HCT116 (cell line): ENCODE data around the gene ZDHHC9. TPM values are rescaled to one million over a fixed set of nuclear protein-coding genes. Genes with fewer than 3 reads are reported as not detected.

Experiments used
- ATAC-seq: fragments of 200-7000 bp; cut with Tn5 transposase; 2 replicates; pipeline ENCODE4 v1.9.1; 2020; ENCODE audit warnings: mild to moderate bottlenecking, moderate library complexity
- BruUV-seq: library from RNA; stranded (reverse); fragments of 400-500 nt; replicated peaks from 2 replicates; lab custom pipeline; 2021; lab: Mats Ljungman, UMichigan
- CTCF ChIA-PET: fragments of 300-600 bp; sonication (Branson Sonifier 250); formaldehyde crosslinking; loops from one replicate; lab custom pipeline; 2021; ENCODE audit warnings: antibody characterized with exemption; lab: Charles Lee
- POLR2A ChIA-PET: fragments of 300-600, 350-600 bp; sonication (Branson Sonifier 250); formaldehyde crosslinking; loops from one replicate; lab custom pipeline; 2021; ENCODE audit warnings: antibody characterized with exemption; lab: Charles Lee
- RAD21 ChIA-PET, 2 experiments: fragments of 300-600 bp; sonication (Branson Sonifier 250); formaldehyde crosslinking; loops; one replicate each; lab custom pipeline; 2023; ENCODE audit warnings: low total read pairs in 2 of 2; ENCODE audit not compliant: uncharacterized antibody in 2 of 2, unreplicated experiment in 2 of 2, low non-redundant PET in 1 of 2; lab: Charles Lee
- DNase-seq: peaks from one replicate; pipeline ENCODE4 v3.0.0-alpha.2; 2010; ENCODE audit warnings: low read depth, low spot score
- H2AFZ ChIP-seq: fragments of 200-600 bp; shearing (Covaris generic), sonication (generic); 2 replicates; pipeline ENCODE4 v1.6.1; 2017; ENCODE audit warnings: low read depth, mixed run types, mixed read lengths, antibody characterized with exemption, low read length; ENCODE audit not compliant: poor library complexity, severe bottlenecking
- H3K27ac ChIP-seq: 2 replicates; pipeline ENCODE4 v1.5.1; 2012; ENCODE audit warnings: low read depth, low read length
- H3K27me3 ChIP-seq: fragments of 200-600 bp; sonication (generic); 2 replicates; pipeline ENCODE4 v1.6.1; 2016; ENCODE audit warnings: mixed run types, low read length, mixed read lengths; ENCODE audit not compliant: insufficient read depth
- H3K36me3 ChIP-seq, 2 experiments: fragments of 200-500 bp in 1 of 2; fragments of 200-600 bp in 1 of 2; sonication (Bioruptor generic) in 1 of 2; sonication (generic) in 1 of 2; 2 replicates each; pipeline versions ENCODE4 v1.5.1 to v1.6.1; 2014 to 2016; ENCODE audit warnings: low read length in 2 of 2, inconsistent platforms in 1 of 2, mixed read lengths in 1 of 2, mixed run types in 1 of 2; ENCODE audit not compliant: insufficient read depth in 2 of 2, control insufficient read depth in 1 of 2
- H3K4me1 ChIP-seq, 2 experiments: fragments of 200-600 bp in 1 of 2; sonication (generic) in 1 of 2; 2 replicates each; pipeline versions ENCODE4 v1.5.1 to v1.6.1; 2012 to 2017; ENCODE audit warnings: low read length in 2 of 2, inconsistent platforms in 1 of 2, mild to moderate bottlenecking in 1 of 2, mixed read lengths in 1 of 2, mixed run types in 1 of 2, moderate library complexity in 1 of 2; ENCODE audit not compliant: insufficient read depth in 2 of 2, control insufficient read depth in 1 of 2
- H3K4me2 ChIP-seq: fragments of 200-600 bp; sonication (generic); 2 replicates; pipeline ENCODE4 v1.6.1; 2017; ENCODE audit warnings: mixed run types, low read length, mixed read lengths
- H3K4me3 ChIP-seq, 2 experiments: fragments of 200-600 bp in 1 of 2; sonication (generic) in 1 of 2; replicated peaks in 1 of 2; 2 replicates each; pipeline ENCODE4 v1.5.1; 2011 to 2016; ENCODE audit warnings: low read length in 2 of 2, control low read depth in 1 of 2, low read depth in 1 of 2, mild to moderate bottlenecking in 1 of 2, mixed read lengths in 1 of 2, mixed run types in 1 of 2
- H3K79me2 ChIP-seq: fragments of 200-600 bp; sonication (generic); 2 replicates; pipeline ENCODE4 v1.6.1; 2017; ENCODE audit warnings: mild to moderate bottlenecking, mixed run types, low read length, moderate library complexity, mixed read lengths; ENCODE audit not compliant: insufficient read depth
- H3K9ac ChIP-seq: fragments of 200-600 bp; sonication (generic); 2 replicates; pipeline ENCODE4 v1.6.1; 2016; ENCODE audit warnings: low read length, mixed read lengths
- H3K9me2 ChIP-seq: fragments of 200-600 bp; sonication (generic), shearing (Covaris generic); 2 replicates; pipeline ENCODE4 v1.6.1; 2017; ENCODE audit warnings: mixed run types, mild to moderate bottlenecking, moderate library complexity; ENCODE audit not compliant: insufficient read depth
- H3K9me3 ChIP-seq, 2 experiments: fragments of 200-500 bp in 1 of 2; fragments of 200-600 bp in 1 of 2; sonication (Bioruptor generic) in 1 of 2; sonication (generic) in 1 of 2; 2 replicates each; pipeline ENCODE4 v1.6.1; 2014 to 2017; ENCODE audit warnings: low read length in 2 of 2, mixed read lengths in 2 of 2, inconsistent platforms in 1 of 2, low read depth in 1 of 2, mild to moderate bottlenecking in 1 of 2, mixed run types in 1 of 2, moderate library complexity in 1 of 2; ENCODE audit not compliant: control insufficient read depth in 1 of 2, insufficient read depth in 1 of 2
- H4K20me1 ChIP-seq: fragments of 200-600 bp; sonication (generic), shearing (Covaris generic); 2 replicates; pipeline ENCODE4 v1.6.1; 2017; ENCODE audit warnings: mixed run types, mild to moderate bottlenecking, moderate library complexity; ENCODE audit not compliant: insufficient read depth
- CEBPB ChIP-seq: IDR thresholded peaks from 2 replicates; pipeline ENCODE4 v1.6.1; 2012; ENCODE audit warnings: low read depth
- ELF1 ChIP-seq: IDR thresholded peaks from 2 replicates; pipeline ENCODE4 v1.6.1; 2012; ENCODE audit warnings: low read depth, borderline replicate concordance
- POLR2A ChIP-seq: IDR thresholded peaks from 2 replicates; pipeline ENCODE4 v1.7.0; 2011; ENCODE audit warnings: borderline replicate concordance; ENCODE audit not compliant: insufficient read depth, insufficient read length; ENCODE audit errors: extremely low read depth
- SIN3A ChIP-seq: IDR thresholded peaks from 2 replicates; pipeline ENCODE4 v1.6.1; 2012; ENCODE audit warnings: low read depth
- SP1 ChIP-seq: IDR thresholded peaks from 2 replicates; pipeline ENCODE4 v1.6.1; 2012; ENCODE audit warnings: low read depth
- SRF ChIP-seq: IDR thresholded peaks from 2 replicates; pipeline ENCODE4 v1.6.1; 2012; ENCODE audit warnings: low read depth
- TCF7L2 ChIP-seq: IDR thresholded peaks from 2 replicates; pipeline ENCODE4 v1.7.0; 2011; ENCODE audit warnings: borderline replicate concordance, inconsistent platforms; ENCODE audit not compliant: insufficient read depth, insufficient read length; ENCODE audit errors: extremely low read depth
- ZFX ChIP-seq: fragments of 450-650 bp; IDR thresholded peaks from 2 replicates; pipeline ENCODE4 v1.6.1; 2017
- intact Hi-C: fragments of 100-400 bp; cut with micrococcal nuclease; formaldehyde crosslinking; loops from 2 replicates; pipeline ENCODE4 v1.10.0; 2022
- total RNA-seq: library from RNA; stranded (reverse); gene quantifications from one replicate; pipeline ENCODE4 v1.2.1, GENCODE V29; 2021; ENCODE audit not compliant: unreplicated experiment
- TF ChIP-seq, protein P1 (sequence below): IDR thresholded peaks from 2 replicates; pipeline ENCODE4 v1.6.1; 2012; ENCODE audit warnings: low read depth
- TF ChIP-seq, protein P2 (sequence below): IDR thresholded peaks from 2 replicates; pipeline ENCODE4 v1.6.1; 2012
- TF ChIP-seq, protein P3 (sequence below), 3 experiments: fragments of 200-600 bp in 1 of 3; sonication (generic) in 1 of 3; IDR thresholded peaks in 2 of 3; conservative IDR thresholded peaks in 1 of 3; 2 replicates each; pipeline ENCODE4 v1.5.1; 2012 to 2017; ENCODE audit warnings: low read depth in 2 of 3, low read length in 2 of 3, antibody characterized with exemption in 1 of 3, borderline replicate concordance in 1 of 3, control low read depth in 1 of 3, mild to moderate bottlenecking in 1 of 3, mixed read lengths in 1 of 3, mixed run types in 1 of 3, moderate library complexity in 1 of 3; ENCODE audit not compliant: insufficient read depth in 1 of 3

The ZDHHC9 gene
- total RNA-seq, 1 experiment from 2014 or later: 18.9 TPM

DNA sequence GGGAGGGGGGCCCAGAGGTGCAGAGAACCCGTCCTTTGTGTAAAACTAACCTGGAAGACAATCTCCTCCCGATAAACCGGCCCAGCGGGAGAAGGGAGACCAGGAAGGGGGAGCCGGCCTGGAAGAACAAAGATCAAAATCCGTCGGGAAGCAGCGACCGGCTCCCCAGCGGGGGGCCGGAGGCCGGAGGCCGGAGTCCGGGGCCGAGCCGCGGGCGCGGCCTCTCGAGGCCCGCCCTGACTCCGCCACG lies 552 bp downstream of the ZDHHC9 start:
- peak overlapping the region; percentile 51 for H3K27ac ChIP-seq
- peaks cover 4 to 32% of the 10 kb centered on the region in 2 experiments; a peak in 2 of 4 replicates for H3K4me1 ChIP-seq
- intact Hi-C loops: no loop called here

DNA sequence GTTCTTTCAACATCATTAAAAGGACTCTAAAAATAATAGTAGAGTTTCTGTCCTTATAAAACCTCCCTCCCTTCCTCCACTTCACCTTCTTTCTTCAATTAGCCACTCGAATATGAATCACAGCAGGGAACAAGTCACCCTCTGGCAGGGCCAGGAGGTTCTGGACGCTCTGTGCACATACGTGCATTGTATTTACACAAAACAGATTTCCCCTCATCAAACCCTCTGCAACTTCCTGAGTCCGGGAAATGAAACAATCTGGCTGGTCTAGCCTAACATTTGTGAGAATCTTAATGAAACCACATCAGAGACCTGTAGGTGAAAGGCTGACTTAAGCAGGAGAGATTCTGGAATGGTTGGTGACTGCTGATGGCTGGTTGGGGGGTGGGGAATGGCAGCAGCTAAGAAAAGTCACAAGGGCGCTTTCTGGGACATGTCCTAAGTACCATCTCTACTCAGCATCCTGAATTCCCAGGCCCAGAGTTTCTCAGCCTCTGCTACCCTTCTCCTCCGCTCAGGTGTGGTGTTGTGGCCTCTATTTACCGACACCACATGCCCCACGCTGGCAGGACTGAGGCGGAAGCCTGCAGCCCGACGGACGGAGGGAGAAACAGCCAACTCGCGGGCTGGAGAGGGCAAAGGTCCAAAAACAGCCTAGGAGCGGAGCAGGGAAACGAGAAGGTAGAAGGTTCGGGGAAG lies 1.0 kb downstream of the ZDHHC9 start:
- H3K27me3 ChIP-seq: no peaks in the 10 kb centered on the region
- H4K20me1 ChIP-seq: no peaks in the 10 kb centered on the region
- no peaks in the 10 kb centered on the region for H3K36me3 ChIP-seq
- H3K9ac ChIP-seq: peak overlapping the region; percentile 70
- no peaks in the 10 kb centered on the region for H3K9me3 ChIP-seq
- CTCF ChIA-PET: no interaction called here
- intact Hi-C loops: no loop called here
- peak overlapping the region; percentile 62 to 70 for H3K4me3 ChIP-seq
- BruUV-seq: TSS peak; percentile 35
- no peaks in the 10 kb centered on the region for H3K9me2 ChIP-seq
- RAD21 ChIA-PET: no interaction called here
- peaks cover 4 to 32% of the 10 kb centered on the region in 2 experiments; a peak in 2 of 4 replicates for H3K4me1 ChIP-seq
- peak overlapping the region; percentile 51 for H3K27ac ChIP-seq
- peak overlapping the region; percentile 84 for H3K4me2 ChIP-seq
- H2AFZ ChIP-seq: no peak overlapping the region
- POLR2A ChIA-PET: no interaction called here
- ATAC-seq (peak; percentile 8), DNase-seq (no peak)
- H3K79me2 ChIP-seq: peaks cover 9% of the 10 kb centered on the region; the same call in 1 of the 2 replicates
- TF ChIP-seq, protein P1, sequence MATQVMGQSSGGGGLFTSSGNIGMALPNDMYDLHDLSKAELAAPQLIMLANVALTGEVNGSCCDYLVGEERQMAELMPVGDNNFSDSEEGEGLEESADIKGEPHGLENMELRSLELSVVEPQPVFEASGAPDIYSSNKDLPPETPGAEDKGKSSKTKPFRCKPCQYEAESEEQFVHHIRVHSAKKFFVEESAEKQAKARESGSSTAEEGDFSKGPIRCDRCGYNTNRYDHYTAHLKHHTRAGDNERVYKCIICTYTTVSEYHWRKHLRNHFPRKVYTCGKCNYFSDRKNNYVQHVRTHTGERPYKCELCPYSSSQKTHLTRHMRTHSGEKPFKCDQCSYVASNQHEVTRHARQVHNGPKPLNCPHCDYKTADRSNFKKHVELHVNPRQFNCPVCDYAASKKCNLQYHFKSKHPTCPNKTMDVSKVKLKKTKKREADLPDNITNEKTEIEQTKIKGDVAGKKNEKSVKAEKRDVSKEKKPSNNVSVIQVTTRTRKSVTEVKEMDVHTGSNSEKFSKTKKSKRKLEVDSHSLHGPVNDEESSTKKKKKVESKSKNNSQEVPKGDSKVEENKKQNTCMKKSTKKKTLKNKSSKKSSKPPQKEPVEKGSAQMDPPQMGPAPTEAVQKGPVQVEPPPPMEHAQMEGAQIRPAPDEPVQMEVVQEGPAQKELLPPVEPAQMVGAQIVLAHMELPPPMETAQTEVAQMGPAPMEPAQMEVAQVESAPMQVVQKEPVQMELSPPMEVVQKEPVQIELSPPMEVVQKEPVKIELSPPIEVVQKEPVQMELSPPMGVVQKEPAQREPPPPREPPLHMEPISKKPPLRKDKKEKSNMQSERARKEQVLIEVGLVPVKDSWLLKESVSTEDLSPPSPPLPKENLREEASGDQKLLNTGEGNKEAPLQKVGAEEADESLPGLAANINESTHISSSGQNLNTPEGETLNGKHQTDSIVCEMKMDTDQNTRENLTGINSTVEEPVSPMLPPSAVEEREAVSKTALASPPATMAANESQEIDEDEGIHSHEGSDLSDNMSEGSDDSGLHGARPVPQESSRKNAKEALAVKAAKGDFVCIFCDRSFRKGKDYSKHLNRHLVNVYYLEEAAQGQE: no peak
- TF ChIP-seq ELF1: no peak
- TF ChIP-seq POLR2A: no peak
- TF ChIP-seq SRF: no peak
- TF ChIP-seq, protein P2, sequence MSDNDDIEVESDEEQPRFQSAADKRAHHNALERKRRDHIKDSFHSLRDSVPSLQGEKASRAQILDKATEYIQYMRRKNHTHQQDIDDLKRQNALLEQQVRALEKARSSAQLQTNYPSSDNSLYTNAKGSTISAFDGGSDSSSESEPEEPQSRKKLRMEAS: no peak
- TF ChIP-seq CEBPB: no peak
- TF ChIP-seq SP1: no peak
- no peak for TF ChIP-seq SIN3A
- TF ChIP-seq, protein P3, sequence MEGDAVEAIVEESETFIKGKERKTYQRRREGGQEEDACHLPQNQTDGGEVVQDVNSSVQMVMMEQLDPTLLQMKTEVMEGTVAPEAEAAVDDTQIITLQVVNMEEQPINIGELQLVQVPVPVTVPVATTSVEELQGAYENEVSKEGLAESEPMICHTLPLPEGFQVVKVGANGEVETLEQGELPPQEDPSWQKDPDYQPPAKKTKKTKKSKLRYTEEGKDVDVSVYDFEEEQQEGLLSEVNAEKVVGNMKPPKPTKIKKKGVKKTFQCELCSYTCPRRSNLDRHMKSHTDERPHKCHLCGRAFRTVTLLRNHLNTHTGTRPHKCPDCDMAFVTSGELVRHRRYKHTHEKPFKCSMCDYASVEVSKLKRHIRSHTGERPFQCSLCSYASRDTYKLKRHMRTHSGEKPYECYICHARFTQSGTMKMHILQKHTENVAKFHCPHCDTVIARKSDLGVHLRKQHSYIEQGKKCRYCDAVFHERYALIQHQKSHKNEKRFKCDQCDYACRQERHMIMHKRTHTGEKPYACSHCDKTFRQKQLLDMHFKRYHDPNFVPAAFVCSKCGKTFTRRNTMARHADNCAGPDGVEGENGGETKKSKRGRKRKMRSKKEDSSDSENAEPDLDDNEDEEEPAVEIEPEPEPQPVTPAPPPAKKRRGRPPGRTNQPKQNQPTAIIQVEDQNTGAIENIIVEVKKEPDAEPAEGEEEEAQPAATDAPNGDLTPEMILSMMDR (IDR thresholded peaks at IDR 0.05 in 2 of 3, conservative IDR thresholded peaks at IDR 0.05 in 1 of 3; ENCODE audit: borderline replicate concordance in 1 of 3, insufficient read depth in 1 of 3, low read depth in 2 of 3, low read length in 2 of 3): no peak
- TF ChIP-seq TCF7L2: no peak

More for the DNA sequence above, 552 bp downstream of the ZDHHC9 start:
- ChIA-PET CTCF (no interaction called here), RAD21 (no interaction called here)
- no peaks in the 10 kb centered on the region for H3K36me3 ChIP-seq
- H4K20me1 ChIP-seq: no peaks in the 10 kb centered on the region
- no peak for ATAC-seq
- no peak overlapping the region for H2AFZ ChIP-seq
- H3K9ac ChIP-seq: peak overlapping the region; percentile 70
- H3K4me3 ChIP-seq: peak overlapping the region; percentile 62 to 70
- DNase-seq: no peak
- no peak for TF ChIP-seq TCF7L2
- TF ChIP-seq ZFX: peak; percentile 21; the same call in 1 of the 2 replicates
- TF ChIP-seq, all 23 proteins: peak for 1
- Histone ChIP-seq H3K27me3 (no peaks in the 10 kb centered on the region), H3K4me2 (peak overlapping the region; percentile 84), H3K9me3 (no peaks in the 10 kb centered on the region), H3K79me2 (peaks cover 9% of the 10 kb centered on the region; the same call in 1 of the 2 replicates), H3K9me2 (no peaks in the 10 kb centered on the region)
- POLR2A ChIA-PET: no interaction called here
- no TSS peak for BruUV-seq
